AG04450 (cell line): ENCODE data around the gene AKAP12. TPM values are rescaled to one million over a fixed set of nuclear protein-coding genes. Genes with fewer than 3 reads are reported as not detected.

Experiments
- CTCF ChIA-PET: fragments of 300-600, 350-600 bp; formaldehyde crosslinking; extraction: SDS; loops from one replicate; lab custom pipeline; 2022; ENCODE audit warnings: antibody characterized with exemption, inconsistent platforms; lab: Charles Lee
- POLR2A ChIA-PET: fragments of 350-600 bp; formaldehyde crosslinking; extraction: SDS; loops from one replicate; lab custom pipeline; 2021; ENCODE audit warnings: antibody characterized with exemption, inconsistent platforms; lab: Yijun Ruan, JAX
- DNase-seq: peaks from one replicate; pipeline ENCODE4 v3.0.0-alpha.2; 2011; ENCODE audit warnings: low read depth, low spot score
- H3K27ac ChIP-seq: one replicate; pipeline ENCODE4 v1.5.1; 2012; ENCODE audit warnings: low read depth, low read length, control low read depth
- H3K27me3 ChIP-seq: one replicate; pipeline ENCODE4 v1.6.0; 2012; ENCODE audit warnings: low read length; ENCODE audit not compliant: control insufficient read depth, insufficient read depth
- H3K4me3 ChIP-seq: 2 replicates; pipeline ENCODE4 v1.5.1; 2011; ENCODE audit warnings: mild to moderate bottlenecking, low read depth, low read length, control low read depth
- H3K9me3 ChIP-seq: 2 replicates; pipeline ENCODE4 v1.5.1; 2012; ENCODE audit warnings: low read length; ENCODE audit not compliant: control insufficient read depth, insufficient read depth
- CTCF ChIP-seq: IDR thresholded peaks from 2 replicates; pipeline ENCODE4 v1.5.1; 2011; ENCODE audit warnings: low read depth, low read length, control low read depth, inconsistent platforms
- polyA plus RNA-seq: library from polyadenylated mRNA; depleted of rRNA; stranded (reverse); fragments of >200 nt; gene quantifications from 2 replicates; pipeline ENCODE4 v1.2.3, GENCODE V29; 2011

The AKAP12 gene
- polyA plus RNA-seq, 1 experiment: 73.2 TPM

- ChIA-PET CTCF (interaction anchor here (1.4 kb wide), 1 partner anchor 29 kb away, joined by 5 read pairs; no protein-coding TSS in a partner anchor), POLR2A (no interaction called here)
- no peaks in the 10 kb centered on the region for H3K27me3 ChIP-seq
- no peak overlapping the region for H3K27ac ChIP-seq
- no peak for TF ChIP-seq CTCF
- DNase-seq: no peak
- H3K9me3 ChIP-seq: no peaks in the 10 kb centered on the region
- no peak overlapping the region for H3K4me3 ChIP-seq
These were observed 54.9 kb downstream of the AKAP12 start for GRCh38 chr6:151294561-151295101.

GRCh38 chr6:151297886-151298285 is 58.1 kb downstream of the AKAP12 start:
- no peaks in the 10 kb centered on the region for H3K27me3 ChIP-seq
- H3K27ac ChIP-seq: no peak overlapping the region
- no peak for TF ChIP-seq CTCF
- ChIA-PET POLR2A (no interaction called here), CTCF (interaction anchor here (0.8 kb wide), 2 partner anchors 26 to 406 kb away, joined by 3 read pairs; no protein-coding TSS in a partner anchor)
- no peaks in the 10 kb centered on the region for H3K9me3 ChIP-seq
- DNase-seq: no peak
- no peak overlapping the region for H3K4me3 ChIP-seq

- ChIA-PET CTCF (no interaction called here), POLR2A (no interaction called here)
- H3K4me3 ChIP-seq: no peak overlapping the region
These were observed 59.2 kb downstream of the AKAP12 start for GRCh38 chr6:151299011-151299410.

GRCh38 chr6:151300267-151300991 is 60.7 kb downstream of the AKAP12 start:
- Histone ChIP-seq H3K9me3 (no peaks in the 10 kb centered on the region), H3K27ac (no peak overlapping the region), H3K27me3 (no peaks in the 10 kb centered on the region), H3K4me3 (no peak overlapping the region)
- ChIA-PET POLR2A (interaction anchor here (0.7 kb wide), 1 partner anchor 1603 kb away, joined by 3 read pairs; no protein-coding TSS in a partner anchor), CTCF (interaction anchor here (0.6 to 2.0 kb wide), 3 partner anchors 24 to 408 kb away, joined by 3 to 7 read pairs (median 5); no protein-coding TSS in a partner anchor)
- DNase-seq: no peak
- TF ChIP-seq CTCF: no peak

More at GRCh38 chr6:151299011-151299410, 59.2 kb downstream of the AKAP12 start:
- Histone ChIP-seq H3K27me3 (no peaks in the 10 kb centered on the region), H3K9me3 (no peaks in the 10 kb centered on the region), H3K27ac (no peak overlapping the region)
- no peak for TF ChIP-seq CTCF
- no peak for DNase-seq

- CTCF ChIA-PET: interaction anchor here (2.0 kb wide), 1 partner anchor 23 kb away, joined by 7 read pairs; no protein-coding TSS in a partner anchor
- Histone ChIP-seq H3K27ac (no peak overlapping the region), H3K27me3 (no peaks in the 10 kb centered on the region), H3K4me3 (no peak overlapping the region), H3K9me3 (no peaks in the 10 kb centered on the region)
- DNase-seq: no peak
- POLR2A ChIA-PET: no interaction called here
- TF ChIP-seq CTCF: no peak
These were observed 61.8 kb downstream of the AKAP12 start for GRCh38 chr6:151301547-151301946.
